AG09309 (cell line): ENCODE results near the gene PCDH15.

Experiments
- DNase-seq: peaks from one replicate; pipeline ENCODE4 v3.0.0-alpha.2; 2010; ENCODE audit warnings: low read depth
- H3K4me3 ChIP-seq: 2 replicates; pipeline ENCODE4 v1.5.1; 2011; ENCODE audit warnings: mild to moderate bottlenecking, low read depth, low read length, moderate library complexity; ENCODE audit not compliant: control insufficient read depth
- TF ChIP-seq, protein P1 (sequence below): IDR thresholded peaks from 2 replicates; pipeline ENCODE4 v1.5.1; 2011; ENCODE audit warnings: mild to moderate bottlenecking, low read depth, low read length, inconsistent platforms; ENCODE audit not compliant: insufficient read depth, control insufficient read depth; ENCODE audit errors: missing control alignments

The PCDH15 gene

DNA sequence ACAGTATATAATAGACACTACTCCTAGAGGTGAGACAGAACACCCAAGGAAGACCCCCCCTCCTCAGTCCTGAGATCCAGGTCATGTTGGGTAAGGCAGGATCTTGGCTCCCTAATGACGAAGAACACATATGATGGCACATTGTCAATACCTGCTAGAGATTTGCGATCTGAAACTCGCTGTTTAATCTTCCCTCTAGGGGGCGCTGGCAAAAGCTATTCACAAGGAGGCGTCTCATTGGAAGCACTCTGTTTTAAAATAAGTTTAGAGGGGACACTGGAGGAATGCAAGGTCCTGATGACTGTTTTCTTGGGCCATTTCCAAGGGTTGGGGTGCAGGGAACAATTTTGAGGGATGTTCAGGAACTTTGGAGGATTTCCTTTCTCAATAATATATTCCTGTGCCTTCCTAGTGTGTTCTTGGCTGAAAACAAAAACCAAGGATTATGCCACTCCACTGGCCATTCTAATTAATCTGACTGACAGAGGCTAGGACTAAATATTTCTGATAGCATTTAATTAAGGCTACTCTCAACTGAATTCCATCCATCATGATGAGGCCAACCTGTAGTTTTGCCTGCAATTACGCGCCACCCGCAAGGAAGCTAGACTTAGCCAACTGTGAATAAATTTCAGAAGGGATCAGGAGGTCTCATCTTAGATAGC, 1014.7 kb downstream of the PCDH15 start:
- no peak overlapping the region for H3K4me3 ChIP-seq
- TF ChIP-seq, protein P1, sequence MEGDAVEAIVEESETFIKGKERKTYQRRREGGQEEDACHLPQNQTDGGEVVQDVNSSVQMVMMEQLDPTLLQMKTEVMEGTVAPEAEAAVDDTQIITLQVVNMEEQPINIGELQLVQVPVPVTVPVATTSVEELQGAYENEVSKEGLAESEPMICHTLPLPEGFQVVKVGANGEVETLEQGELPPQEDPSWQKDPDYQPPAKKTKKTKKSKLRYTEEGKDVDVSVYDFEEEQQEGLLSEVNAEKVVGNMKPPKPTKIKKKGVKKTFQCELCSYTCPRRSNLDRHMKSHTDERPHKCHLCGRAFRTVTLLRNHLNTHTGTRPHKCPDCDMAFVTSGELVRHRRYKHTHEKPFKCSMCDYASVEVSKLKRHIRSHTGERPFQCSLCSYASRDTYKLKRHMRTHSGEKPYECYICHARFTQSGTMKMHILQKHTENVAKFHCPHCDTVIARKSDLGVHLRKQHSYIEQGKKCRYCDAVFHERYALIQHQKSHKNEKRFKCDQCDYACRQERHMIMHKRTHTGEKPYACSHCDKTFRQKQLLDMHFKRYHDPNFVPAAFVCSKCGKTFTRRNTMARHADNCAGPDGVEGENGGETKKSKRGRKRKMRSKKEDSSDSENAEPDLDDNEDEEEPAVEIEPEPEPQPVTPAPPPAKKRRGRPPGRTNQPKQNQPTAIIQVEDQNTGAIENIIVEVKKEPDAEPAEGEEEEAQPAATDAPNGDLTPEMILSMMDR = no peak
- DNase-seq = no peak

DNA sequence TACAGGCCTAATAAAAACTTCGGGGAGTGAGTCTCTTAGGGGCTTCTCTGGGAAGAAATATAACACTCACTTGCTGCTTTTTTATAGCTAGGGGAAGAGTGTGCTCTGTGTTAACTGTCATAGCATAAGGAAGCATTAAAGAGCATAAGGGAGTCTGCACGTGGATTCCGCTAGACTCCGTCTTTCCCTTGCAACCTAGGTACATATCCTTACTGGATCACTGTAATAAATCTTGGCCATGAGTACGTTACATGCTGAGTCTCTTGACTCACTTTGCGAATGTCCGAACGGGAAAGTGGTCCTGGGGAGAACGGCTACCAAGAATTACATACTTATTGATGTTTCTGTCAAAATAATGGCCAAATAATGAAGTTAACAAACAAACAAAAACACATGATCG, 1029.3 kb downstream of the PCDH15 start:
- no peak overlapping the region for H3K4me3 ChIP-seq
- TF ChIP-seq, protein P1 = no peak
- no peak for DNase-seq

DNA sequence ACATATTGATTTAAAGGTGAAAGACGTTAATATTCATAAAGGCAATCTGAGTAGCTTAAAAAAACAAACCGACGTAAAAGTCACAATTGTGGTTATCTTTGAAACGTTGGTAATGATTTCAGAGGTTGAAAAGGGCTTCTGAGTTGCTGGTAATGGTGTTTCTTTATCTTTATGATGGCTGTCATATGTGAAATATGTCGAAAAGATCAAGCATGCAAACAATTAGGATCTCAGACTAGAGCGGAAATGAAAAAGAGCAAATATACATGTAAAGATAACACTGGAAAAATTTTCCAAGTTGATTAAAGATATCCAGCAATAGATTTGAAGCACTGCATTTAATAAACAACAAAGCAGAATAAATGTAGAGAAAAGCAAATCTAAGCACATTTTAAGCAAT, 1030.1 kb downstream of the PCDH15 start:
- H3K4me3 ChIP-seq = no peak overlapping the region
- DNase-seq = no peak
- TF ChIP-seq, protein P1 = no peak

DNA sequence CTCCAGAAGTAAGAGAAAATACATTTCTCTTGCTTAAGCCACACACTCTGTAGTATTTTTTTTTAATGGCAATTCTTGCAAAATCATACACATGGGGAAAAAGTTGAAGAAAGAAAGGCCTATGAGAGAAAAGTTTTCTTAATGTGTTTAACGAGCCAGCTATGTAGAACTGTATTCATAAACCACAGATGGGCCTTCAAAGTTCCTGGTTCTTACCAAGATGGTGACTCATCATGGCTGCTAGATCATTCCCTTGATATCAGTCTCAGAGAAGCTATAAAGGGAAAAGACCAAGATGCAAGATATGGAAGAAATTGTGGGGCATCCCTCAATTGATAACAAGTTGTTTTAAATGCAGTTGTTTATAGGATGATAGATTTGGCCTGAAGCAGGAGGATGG, 1035.7 kb downstream of the PCDH15 start:
- DNase-seq = no peak
- TF ChIP-seq, protein P1 = no peak
- no peak overlapping the region for H3K4me3 ChIP-seq

DNA sequence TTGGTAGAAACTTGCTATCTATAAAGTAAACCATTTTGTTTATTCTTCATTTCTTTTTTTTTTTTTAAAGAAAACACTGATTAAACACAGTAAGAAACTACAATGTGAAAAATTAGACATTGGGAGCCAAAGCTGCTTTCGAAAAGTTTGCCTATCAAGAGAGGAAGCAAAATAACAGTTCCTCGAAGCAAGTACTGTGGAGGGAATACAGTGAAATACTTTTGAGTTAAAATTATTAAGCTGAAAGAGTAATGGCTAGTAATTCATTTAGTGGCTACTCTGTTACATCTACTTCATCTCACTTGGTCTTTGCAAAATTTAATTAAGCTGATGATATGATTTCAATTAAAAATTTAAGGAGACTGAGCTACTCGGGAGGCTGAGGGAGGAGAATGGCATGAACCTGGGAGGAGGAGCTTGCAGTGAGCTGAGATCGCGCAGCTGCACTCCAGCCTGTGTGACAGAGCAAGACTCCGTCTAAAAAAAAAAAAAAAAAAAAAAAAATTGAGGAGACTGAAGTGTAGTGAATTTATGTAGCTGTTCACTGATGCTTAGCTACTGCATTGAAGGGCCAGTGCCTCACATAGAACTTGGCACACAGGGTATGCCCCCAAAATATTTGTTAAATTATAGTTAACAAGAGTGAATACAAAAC, 1046.3 kb downstream of the PCDH15 start:
- TF ChIP-seq, protein P1 = no peak

More for the DNA sequence above, 1046.3 kb downstream of the PCDH15 start:
- DNase-seq = no peak
- no peak overlapping the region for H3K4me3 ChIP-seq
